Measurements from ENCODE around the gene DOCK1.

DOCK1 gene

GRCh38 chr10:127221281-127221680, 316.1 kb downstream of the DOCK1 start:
- DNase-seq (ENCODE audit: low spot score), result no peak

- no peak for DNase-seq (ENCODE audit: low spot score)
Observed at GRCh38 chr10:127227027-127227426, 321.8 kb downstream of the DOCK1 start.

GRCh38 chr10:127227663-127228062, 322.4 kb downstream of the DOCK1 start:
- DNase-seq (ENCODE audit: low spot score), result no peak

- DNase-seq (ENCODE audit: low spot score), result no peak
Observed at GRCh38 chr10:127228195-127228787, 323.1 kb downstream of the DOCK1 start.

- DNase-seq (ENCODE audit: low spot score), result no peak
Observed at GRCh38 chr10:127234306-127234800, 329.1 kb downstream of the DOCK1 start.

- no peak for DNase-seq (ENCODE audit: low spot score)
Observed at GRCh38 chr10:127236266-127236665, 331.0 kb downstream of the DOCK1 start.

GRCh38 chr10:127242914-127243313, 337.7 kb downstream of the DOCK1 start:
- DNase-seq (ENCODE audit: low spot score), result no peak

- DNase-seq (ENCODE audit: low spot score), result peak; percentile 46
Observed at GRCh38 chr10:127243490-127244272, 338.5 kb downstream of the DOCK1 start.

GRCh38 chr10:127245456-127245855, 340.2 kb downstream of the DOCK1 start:
- DNase-seq (ENCODE audit: low spot score), result no peak

GRCh38 chr10:127250031-127250430, 344.8 kb downstream of the DOCK1 start:
- DNase-seq (ENCODE audit: low spot score), result no peak

GRCh38 chr10:127252818-127253217, 347.6 kb downstream of the DOCK1 start:
- no peak for DNase-seq (ENCODE audit: low spot score)

GRCh38 chr10:127254276-127254675, 349.0 kb downstream of the DOCK1 start:
- no peak for DNase-seq (ENCODE audit: low spot score)

- no peak for DNase-seq (ENCODE audit: low spot score)
Observed at GRCh38 chr10:127257395-127257794, 352.2 kb downstream of the DOCK1 start.

GRCh38 chr10:127259347-127259746, 354.1 kb downstream of the DOCK1 start:
- DNase-seq (ENCODE audit: low spot score), result no peak

- no peak for DNase-seq (ENCODE audit: low spot score)
Observed at GRCh38 chr10:127262606-127263005, 357.4 kb downstream of the DOCK1 start.

GRCh38 chr10:127265288-127265687, 360.1 kb downstream of the DOCK1 start:
- no peak for DNase-seq (ENCODE audit: low spot score)

- DNase-seq (ENCODE audit: low spot score), result no peak
Observed at GRCh38 chr10:127266431-127266830, 361.2 kb downstream of the DOCK1 start.

- no peak for DNase-seq (ENCODE audit: low spot score)
Observed at GRCh38 chr10:127267442-127267841, 362.2 kb downstream of the DOCK1 start.

GRCh38 chr10:127272076-127272475, 366.8 kb downstream of the DOCK1 start:
- DNase-seq (ENCODE audit: low spot score), result no peak

- DNase-seq (ENCODE audit: low spot score), result no peak
Observed at GRCh38 chr10:127275272-127275671, 370.0 kb downstream of the DOCK1 start.

- DNase-seq (ENCODE audit: low spot score), result no peak
Observed at GRCh38 chr10:127275793-127276450, 370.7 kb downstream of the DOCK1 start.

GRCh38 chr10:127276794-127277462, 371.7 kb downstream of the DOCK1 start:
- DNase-seq (ENCODE audit: low spot score), result no peak
